K562 (cell line): ENCODE results near the gene SH3TC1. TPM values are rescaled to one million over a fixed set of nuclear protein-coding genes. Genes with fewer than 3 reads are reported as not detected.

ENCODE experiments used
- ATAC-seq: fragments of 200-7000 bp; cut with Tn5 transposase; 3 replicates; pipeline ENCODE4 v1.9.1; 2020; ENCODE audit warnings: moderate library complexity
- BruUV-seq: library from RNA; stranded (reverse); fragments of 400-500 nt; replicated peaks from 2 replicates; lab custom pipeline; 2021; lab: Mats Ljungman, UMichigan
- CTCF ChIA-PET: fragments of 300-600 bp; formaldehyde crosslinking; extraction: SDS; loops from one replicate; lab custom pipeline; 2021; ENCODE audit warnings: low intra/inter-chr PET ratio; lab: Yijun Ruan, JAX
- POLR2A ChIA-PET: fragments of 300-600, 350-650 bp; sonication (Branson Sonifier 250); formaldehyde crosslinking; extraction: SDS; loops from one replicate; lab custom pipeline; 2021; ENCODE audit warnings: antibody characterized with exemption, inconsistent platforms; lab: Yijun Ruan, JAX
- DNase-seq, 4 experiments: peaks; one replicate each; pipeline versions ENCODE4 v3.0.0 to v3.0.0-alpha.2; 2011 to 2018; ENCODE audit warnings: low spot score in 3 of 4, mixed read lengths in 3 of 4; ENCODE audit errors: extremely low read depth in 1 of 4
- FAIRE-seq: peaks from 2 replicates; lab custom pipeline; 2011; peaks lifted over from hg19 to GRCh38; lab: Jason Lieb, UNC
- H2AFZ ChIP-seq: 2 replicates; pipeline ENCODE4 v1.6.0; 2011; ENCODE audit warnings: low read depth, low read length, control low read depth, inconsistent platforms
- H3K27ac ChIP-seq: fragments of 200-600 bp; 3 replicates; pipeline ENCODE4 v1.8.0; 2011; ENCODE audit warnings: low read depth, mild to moderate bottlenecking, control low read depth, inconsistent platforms, low read length, moderate library complexity, mixed read lengths; ENCODE audit errors: extremely low read depth
- H3K27me3 ChIP-seq, 2 experiments: fragments of 300-600 bp in 1 of 2; 2 replicates in 1 of 2; 3 replicates in 1 of 2; pipeline versions ENCODE4 v1.6.0 to v1.8.0; 2011; ENCODE audit warnings: inconsistent platforms in 2 of 2, low read length in 2 of 2, mild to moderate bottlenecking in 1 of 2, mixed read lengths in 1 of 2, moderate library complexity in 1 of 2; ENCODE audit not compliant: control insufficient read depth in 2 of 2, insufficient read depth in 2 of 2
- H3K36me3 ChIP-seq: fragments of 300-600 bp; 3 replicates; pipeline ENCODE4 v1.8.0; 2011; ENCODE audit warnings: mild to moderate bottlenecking, low read length, inconsistent platforms; ENCODE audit not compliant: control insufficient read depth, insufficient read depth
- H3K4me1 ChIP-seq, 2 experiments: fragments of 200-600 bp in 1 of 2; replicated peaks in 1 of 2; 2 replicates in 1 of 2; 3 replicates in 1 of 2; pipeline versions ENCODE4 v1.5.1 to v1.8.0; 2011; ENCODE audit warnings: inconsistent platforms in 2 of 2, low read length in 2 of 2, mild to moderate bottlenecking in 1 of 2, mixed read lengths in 1 of 2, moderate library complexity in 1 of 2; ENCODE audit not compliant: control insufficient read depth in 2 of 2, insufficient read depth in 2 of 2
- H3K4me2 ChIP-seq: 2 replicates; pipeline ENCODE4 v1.6.1; 2011; ENCODE audit warnings: low read length, control low read depth, inconsistent platforms, mixed read lengths; ENCODE audit not compliant: insufficient read depth
- H3K4me3 ChIP-seq: fragments of 200-600 bp; sonication (generic), shearing (Covaris generic); 2 replicates; pipeline ENCODE4 v1.5.1; 2016; ENCODE audit warnings: control low read depth, inconsistent platforms
- H3K79me2 ChIP-seq: fragments of 200-600 bp; 3 replicates; pipeline ENCODE4 v1.8.0; 2011; ENCODE audit warnings: low read length, inconsistent platforms; ENCODE audit not compliant: control insufficient read depth, insufficient read depth
- H3K9ac ChIP-seq, 2 experiments: 2 replicates each; pipeline versions ENCODE4 v1.6.0 to v1.6.1; 2011; ENCODE audit warnings: low read depth in 2 of 2, low read length in 2 of 2, control low read depth in 1 of 2, inconsistent platforms in 1 of 2, mild to moderate bottlenecking in 1 of 2, mixed read lengths in 1 of 2; ENCODE audit not compliant: insufficient read depth in 1 of 2
- H3K9me1 ChIP-seq: one replicate; pipeline ENCODE4 v1.6.0; 2011; ENCODE audit warnings: inconsistent platforms, mild to moderate bottlenecking, low read length, moderate library complexity; ENCODE audit not compliant: control insufficient read depth, insufficient read depth
- H3K9me3 ChIP-seq: replicated peaks from 2 replicates; pipeline ENCODE4 v1.5.1; 2011; ENCODE audit warnings: low read depth, low read length, inconsistent platforms; ENCODE audit not compliant: control insufficient read depth, insufficient read depth
- H4K20me1 ChIP-seq: replicated peaks from 2 replicates; pipeline ENCODE4 v1.6.1; 2011; ENCODE audit warnings: low read length, inconsistent platforms, mixed read lengths; ENCODE audit not compliant: control insufficient read depth, insufficient read depth
- ADNP ChIP-seq: fragments of 200-800 bp; sonication (Bioruptor generic); IDR thresholded peaks from 2 replicates; pipeline ENCODE4 v1.6.1; 2016; ENCODE audit warnings: missing genetic modification characterization, missing compliant biosample characterization
- EGR1 ChIP-seq: fragments of 450-650 bp; conservative IDR thresholded peaks from 2 replicates; pipeline ENCODE4 v1.6.1; 2017; ENCODE audit warnings: mild to moderate bottlenecking
- NCOA6 ChIP-seq: fragments of 450-650 bp; IDR thresholded peaks from 2 replicates; pipeline ENCODE4 v1.6.1; 2017; ENCODE audit warnings: mild to moderate bottlenecking
- SPI1 ChIP-seq: IDR thresholded peaks from 2 replicates; pipeline ENCODE4 v1.6.1; 2011; ENCODE audit warnings: low read depth, low read length, control low read depth, borderline replicate concordance
- TCF3 ChIP-seq: sonication (generic); formaldehyde crosslinking; IDR thresholded peaks from 2 replicates; pipeline ENCODE4 v1.4.0; 2020; ENCODE audit warnings: mild to moderate bottlenecking, missing genetic modification reagents
- ZBED1 ChIP-seq: IDR thresholded peaks from 2 replicates; pipeline ENCODE4 v1.6.1; 2014
- ZMIZ1 ChIP-seq, 2 experiments: fragments of 150-350 bp in 1 of 2; IDR thresholded peaks; 2 replicates each; pipeline ENCODE4 v1.6.1; 2012 to 2016; ENCODE audit warnings: low read depth in 2 of 2, low read length in 2 of 2, mild to moderate bottlenecking in 1 of 2, moderate library complexity in 1 of 2
- WGBS: fragments of 100-300 bp; shearing (Covaris generic); methylation state at CpG from one replicate; pipeline ENCODE4 v1.1.6; 2016; ENCODE audit warnings: low coverage, mixed read lengths; ENCODE audit not compliant: insufficient coverage; ENCODE audit errors: missing lambda C conversion rate; 5-methylcytosine and 5-hydroxymethylcytosine counted together
- in situ Hi-C: fragments of 300-500 bp; cut with MboI; formaldehyde crosslinking; loops from 4 replicates; pipeline ENCODE4 v1.15.0; 2018; ENCODE audit warnings: inconsistent platforms, mixed read lengths
- intact Hi-C: fragments of 100-400 bp; cut with micrococcal nuclease; formaldehyde crosslinking; loops from 2 replicates; pipeline ENCODE4 v1.14.2; 2022
- polyA plus RNA-seq, 8 experiments: library from polyadenylated mRNA; depleted of rRNA in 4 of 8; stranded (reverse) in 5 of 8; unstranded in 3 of 8; fragments of >200 nt; fragmentation: Nextera tagmentation in 2 of 8; fragmentation: Illumina TruSeq in 1 of 8; extraction: Ambion mirVana in 2 of 8; extraction: Trizol in 1 of 8; gene quantifications; 2 replicates each; pipeline versions ENCODE4 v1.2.1 to v1.2.3, GENCODE V29; 2011 to 2014; ENCODE audit warnings: inconsistent platforms in 1 of 8, missing spikeins in 1 of 8
- total RNA-seq, 7 experiments: library from RNA; depleted of rRNA in 6 of 7; stranded (reverse); fragments of >200 nt in 6 of 7; fragmentation: Illumina TruSeq in 2 of 7; extraction: Trizol in 2 of 7; gene quantifications; 2 replicates each; pipeline versions ENCODE4 v1.2.1 to v1.2.3, GENCODE V29; 2011 to 2021; ENCODE audit warnings: low replicate concordance in 1 of 7

The SH3TC1 gene
- total and polyA plus RNA-seq, 9 of the 15 experiments (the other 6 are each of a cell fraction or from before 2014, with no cell fraction given): 0.04 to 2.1 (median 0.48) TPM; not detected in 1

GRCh38 chr4:8165374-8165896, 33.7 kb upstream of the SH3TC1 start (continued):
- TF ChIP-seq ZMIZ1 (IDR thresholded peaks at IDR 0.05; ENCODE audit: low read depth in 2 of 2, low read length in 2 of 2) (no peak), EGR1 (no peak), NCOA6 (no peak)

- intact Hi-C loops: no loop called here
- H4K20me1 ChIP-seq: no peaks in the 10 kb centered on the region; the same call in 1 of the 2 replicates
- no peak for ATAC-seq
- peaks cover 7 to 34% of the 10 kb centered on the region in 2 experiments; a peak in 4 of 5 replicates for H3K27me3 ChIP-seq
- H3K4me2 ChIP-seq: no peak overlapping the region
- no peak overlapping the region for H3K4me3 ChIP-seq
- H3K9me3 ChIP-seq: peaks cover 6% of the 10 kb centered on the region
- in situ Hi-C loops: loop anchor here (10.0 kb wide), 1 partner anchor 238 kb away; no protein-coding TSS in a partner anchor
- FAIRE-seq: no peak
- no peaks in the 10 kb centered on the region for H3K9me1 ChIP-seq
- H3K9ac ChIP-seq: no peak overlapping the region
- POLR2A ChIA-PET: no interaction called here
- no peaks in the 10 kb centered on the region for H3K79me2 ChIP-seq
- H3K4me1 ChIP-seq: no peaks in the 10 kb centered on the region
- H3K36me3 ChIP-seq: no peaks in the 10 kb centered on the region
- TF ChIP-seq ADNP (no peak), ZBED1 (no peak), SPI1 (peak; percentile 54; the same call in 1 of the 2 replicates), TCF3 (CRISPR knock-in tag) (no peak)
- H2AFZ ChIP-seq: no peak overlapping the region
- CTCF ChIA-PET: no interaction called here
- WGBS: 0% methylated on average over 2 of the region's 2 CpGs
- DNase-seq: no peak
- no TSS peak for BruUV-seq
- no peak overlapping the region for H3K27ac ChIP-seq
Measured at GRCh38 chr4:8167291-8167690, 31.8 kb upstream of the SH3TC1 start.
